Liver (tissue), 3 donors: ENCODE results near the gene GAS7.

Experiments
- CTCF ChIP-seq: fragments of 150-350 bp; IDR thresholded peaks from 2 replicates; pipeline ENCODE4 v1.5.1; 2017; ENCODE audit warnings: improper control_type of control experiment, low read depth, low read length; ENCODE audit not compliant: missing input control
- EGR1 ChIP-seq, 2 donors: IDR thresholded peaks; 2 replicates each; pipeline ENCODE4 v1.6.1; 2016 to 2018; ENCODE audit warnings: antibody characterized with exemption in 2 of 2, low read depth in 2 of 2
- GABPA ChIP-seq, 2 donors: IDR thresholded peaks in 1 of 2; conservative IDR thresholded peaks in 1 of 2; 2 replicates each; pipeline ENCODE4 v1.6.1; 2016; ENCODE audit warnings: antibody characterized with exemption in 2 of 2, mild to moderate bottlenecking in 1 of 2, moderate library complexity in 1 of 2
- REST ChIP-seq: IDR thresholded peaks from 2 replicates; pipeline ENCODE4 v1.6.1; 2016; ENCODE audit warnings: antibody characterized with exemption, mild to moderate bottlenecking
- YY1 ChIP-seq: IDR thresholded peaks from 2 replicates; pipeline ENCODE4 v1.6.1; 2016; ENCODE audit warnings: antibody characterized with exemption, mild to moderate bottlenecking
- donor health status: healthy.
- donor health status: healthy.

- TF ChIP-seq CTCF (no peak), EGR1 (IDR thresholded peaks at IDR 0.05; ENCODE audit: low read depth in 2 of 2) (no peak), REST (no peak), YY1 (no peak), GABPA (IDR thresholded peaks at IDR 0.05 in 1 of 2, conservative IDR thresholded peaks at IDR 0.05 in 1 of 2) (no peak)
These were observed 310.9 kb downstream of the GAS7 start for GRCh38 chr17:9887508-9887907.
